Nucleus accumbens (tissue), 56 donors: ENCODE data around the gene CEP128.

ENCODE experiments used
- DNase-seq, 56 donors: peaks; one replicate each; lab custom pipeline; 2025; lab: John Stamatoyannopoulos, UW

CEP128 gene

DNA sequence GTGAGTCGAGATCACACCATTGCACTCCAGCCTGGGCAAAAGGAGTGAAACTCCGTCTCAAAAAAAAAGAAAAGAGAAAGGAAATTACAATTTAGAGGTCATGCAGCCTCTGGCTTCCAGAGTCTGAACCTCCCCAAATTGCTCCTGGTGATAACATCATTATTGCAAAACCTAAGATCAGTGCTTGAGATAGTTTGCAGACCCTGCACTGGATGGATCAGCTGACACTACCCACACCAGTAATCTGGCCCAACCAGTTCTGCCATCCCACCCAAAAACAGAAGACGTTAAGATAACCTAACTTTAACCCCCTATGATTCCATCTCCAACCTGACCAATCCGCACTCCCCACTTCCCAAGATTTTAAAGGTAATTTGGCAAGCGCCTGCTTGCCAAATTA is 376.5 kb downstream of the CEP128 start:
- DNase-seq = no peak

- no peak for DNase-seq
Observed at GRCh38 chr14:80564051-80564450, 377.5 kb downstream of the CEP128 start.

DNA sequence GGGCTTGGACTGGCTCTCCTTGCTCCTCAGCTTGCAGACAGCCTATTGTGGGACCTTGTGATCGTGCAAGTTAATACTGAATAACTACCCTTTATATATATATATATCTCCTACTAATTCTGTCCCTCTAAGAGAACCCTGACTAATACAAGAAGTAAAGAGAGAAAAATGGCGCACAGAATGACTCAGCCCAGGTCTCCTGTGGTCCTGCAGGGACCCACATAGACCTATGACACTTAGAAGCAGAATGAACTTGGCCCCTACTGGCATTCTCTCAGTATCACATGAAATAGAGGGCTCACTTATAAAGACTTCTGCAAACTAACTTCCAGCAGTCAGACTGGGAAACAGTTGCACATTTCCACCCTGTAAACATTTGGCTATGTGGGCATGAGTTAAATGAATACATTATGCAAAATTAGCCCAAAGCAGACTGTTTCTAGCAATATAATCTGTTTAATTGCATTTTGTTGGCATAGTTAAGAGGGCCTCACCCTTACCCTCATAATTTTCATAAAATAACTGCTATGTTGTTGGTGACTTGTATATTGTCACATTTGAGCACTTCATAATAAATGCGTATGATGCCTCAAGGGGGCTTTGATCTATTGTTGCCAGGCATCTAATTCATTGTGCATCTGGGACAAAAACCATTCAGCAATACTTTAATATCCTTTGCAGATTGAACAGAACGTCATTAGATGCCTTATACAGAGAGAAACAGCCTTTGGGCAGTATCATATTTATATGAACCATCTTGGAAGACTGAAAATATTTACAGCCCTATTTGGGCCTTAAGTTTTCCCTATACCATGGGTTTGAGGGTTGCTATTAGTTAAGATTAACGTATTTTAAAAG is 380.5 kb downstream of the CEP128 start:
- DNase-seq = no peak

GRCh38 chr14:80554139-80554538 is 387.4 kb downstream of the CEP128 start:
- DNase-seq = no peak

GRCh38 chr14:80549141-80549540 is 392.4 kb downstream of the CEP128 start:
- DNase-seq = peak in 13 of 56 donors; percentile 0 to 36 (median 3)

DNA sequence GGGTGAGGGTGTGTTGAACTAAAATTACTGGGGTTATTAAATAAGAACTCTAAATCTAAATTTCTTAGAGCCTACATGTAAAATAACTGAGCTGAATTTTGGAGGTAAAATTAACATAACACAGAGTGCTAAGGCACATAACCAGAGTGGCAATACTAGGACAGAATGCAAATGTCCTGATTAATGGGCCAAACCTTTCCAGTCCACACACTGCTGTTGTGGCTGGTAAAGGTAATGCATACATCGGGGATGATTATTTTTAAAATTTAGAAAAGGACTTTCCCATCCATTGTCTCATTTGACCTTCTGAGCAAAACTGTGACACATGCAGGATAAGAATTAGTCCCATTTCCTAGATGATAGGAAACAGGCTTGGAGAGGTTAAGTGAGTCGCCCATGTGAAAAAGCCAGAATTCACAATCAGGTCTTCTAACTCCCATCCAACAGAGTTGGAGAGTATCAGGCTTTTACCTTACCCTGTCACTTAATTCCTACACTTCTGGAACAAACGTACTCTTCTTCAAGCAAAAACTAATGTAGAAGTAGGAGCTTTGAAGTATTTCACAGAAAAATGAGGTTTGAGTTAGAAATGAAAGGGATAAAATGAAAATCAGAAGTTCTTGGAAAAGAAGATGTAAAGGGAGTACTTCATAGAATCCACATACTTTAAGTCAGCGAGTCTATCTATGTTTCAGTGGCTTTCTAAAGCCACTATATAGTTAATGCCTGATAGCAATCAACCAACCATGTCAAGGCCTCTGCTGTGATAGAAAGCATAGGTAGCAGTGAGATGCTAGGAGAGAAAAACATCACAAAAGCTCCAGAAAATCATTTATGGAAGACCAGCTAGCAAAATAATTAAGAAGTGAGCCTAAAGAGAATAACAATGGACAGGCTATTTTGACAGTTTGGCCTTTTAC is 395.3 kb downstream of the CEP128 start:
- DNase-seq = no peak

GRCh38 chr14:80544366-80544765 is 397.2 kb downstream of the CEP128 start:
- no peak for DNase-seq

DNA sequence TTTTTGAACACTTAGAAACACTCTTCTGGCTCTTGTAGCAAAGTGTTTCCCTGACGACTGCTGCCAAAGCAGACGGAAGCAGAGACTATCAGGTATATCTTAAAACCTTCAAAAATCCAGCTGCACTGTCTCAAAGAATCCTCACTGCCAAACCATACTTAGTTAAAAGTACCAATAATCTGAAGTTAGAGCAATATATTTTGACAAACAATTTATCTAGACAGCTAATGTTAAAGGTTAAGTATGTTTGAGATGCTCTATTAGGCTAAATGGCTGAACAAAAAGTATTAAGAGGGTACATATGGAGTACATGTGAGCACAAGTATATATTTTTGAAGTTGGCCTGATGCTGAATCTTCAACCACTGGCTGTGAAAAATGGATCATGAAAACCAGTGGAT is 398.3 kb downstream of the CEP128 start:
- DNase-seq = no peak

DNA sequence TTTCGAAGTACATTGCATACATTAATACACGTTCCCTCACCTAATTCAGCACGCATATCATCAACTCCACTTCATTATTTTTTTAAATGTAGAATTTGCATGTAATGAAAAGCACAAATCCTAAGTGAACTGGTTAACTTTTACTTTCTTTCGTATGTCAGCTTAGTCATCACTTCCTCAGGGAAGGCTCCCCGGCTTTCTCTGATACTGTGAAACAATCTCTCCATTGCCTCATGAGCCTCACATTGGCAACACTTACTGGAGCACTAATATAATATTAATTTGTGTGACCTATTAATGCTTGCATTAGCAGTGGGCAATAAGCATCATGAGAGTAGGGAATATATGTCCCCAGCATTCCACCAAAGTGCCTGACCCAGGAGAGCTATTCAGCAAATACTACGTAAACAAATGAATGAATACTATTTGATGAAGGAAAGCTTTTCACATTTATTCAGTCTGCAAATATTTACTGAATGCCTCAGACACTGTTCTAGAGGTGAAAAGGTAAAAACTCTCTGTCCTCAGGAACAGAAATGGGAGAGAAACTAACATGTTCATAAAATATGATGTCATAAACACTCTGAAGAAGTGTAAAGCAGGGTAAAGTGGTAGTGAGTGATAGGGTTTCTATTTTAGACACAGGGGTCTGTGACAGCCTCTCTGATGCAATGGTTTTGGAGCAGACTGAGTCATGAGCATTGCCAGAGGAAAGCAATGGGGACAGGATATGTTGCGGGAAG is 402.7 kb downstream of the CEP128 start:
- DNase-seq = no peak

DNA sequence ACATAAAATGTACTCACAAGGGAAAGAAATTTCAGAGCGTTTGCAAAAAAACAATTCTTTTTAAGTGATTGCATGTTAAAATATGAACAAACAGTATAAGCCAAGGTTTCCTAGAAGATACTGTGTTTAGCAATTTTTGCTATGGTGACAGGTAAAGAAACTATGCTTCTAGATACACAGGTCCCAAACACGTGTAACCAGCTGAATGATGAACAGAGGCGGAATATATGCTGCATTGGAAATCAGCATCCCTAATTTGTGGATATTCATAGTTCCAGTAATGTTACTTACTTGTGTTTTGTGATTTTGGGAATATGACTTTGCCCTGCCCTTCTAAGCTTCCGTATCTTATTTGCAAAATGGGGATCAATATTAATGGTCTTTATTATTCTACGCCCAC is 403.9 kb downstream of the CEP128 start:
- no peak for DNase-seq

DNA sequence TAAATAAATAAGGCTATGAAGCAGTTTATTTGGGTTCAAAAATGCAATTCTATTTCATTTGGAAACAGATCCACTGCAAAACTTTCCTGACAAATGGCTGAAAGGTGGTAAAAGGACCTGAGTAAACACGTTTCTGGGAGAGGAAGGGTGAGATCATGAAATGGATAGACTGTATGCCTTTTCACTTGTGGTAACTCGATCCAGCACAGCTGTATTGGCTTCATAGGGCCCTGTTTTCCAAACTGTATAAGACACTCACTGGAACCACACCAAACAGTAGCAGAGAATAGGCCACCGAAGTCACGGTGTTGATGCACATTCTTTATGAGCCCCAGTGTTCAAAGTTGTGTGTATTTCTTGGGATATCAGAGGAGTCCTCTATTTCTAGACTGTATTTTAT is 405.1 kb downstream of the CEP128 start:
- no peak for DNase-seq

DNA sequence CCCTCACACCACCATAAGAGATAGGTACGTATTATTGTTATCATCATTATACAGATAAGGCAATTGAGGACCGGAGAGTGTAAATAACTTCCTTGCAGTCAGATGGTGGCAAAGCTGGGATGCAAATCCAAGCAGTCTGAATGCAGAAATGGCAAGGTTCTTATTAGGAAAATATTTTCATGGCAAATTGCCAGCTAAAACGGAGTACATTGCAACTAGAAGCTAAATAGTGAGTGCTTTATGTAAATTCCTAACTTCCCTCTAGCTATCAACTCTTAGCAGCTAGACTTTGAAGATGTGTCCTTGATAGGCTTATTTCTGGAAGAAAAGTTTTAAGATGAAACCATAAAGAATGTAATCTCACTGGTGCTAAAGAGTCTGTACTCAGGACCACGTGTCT is 406.4 kb downstream of the CEP128 start:
- no peak for DNase-seq

DNA sequence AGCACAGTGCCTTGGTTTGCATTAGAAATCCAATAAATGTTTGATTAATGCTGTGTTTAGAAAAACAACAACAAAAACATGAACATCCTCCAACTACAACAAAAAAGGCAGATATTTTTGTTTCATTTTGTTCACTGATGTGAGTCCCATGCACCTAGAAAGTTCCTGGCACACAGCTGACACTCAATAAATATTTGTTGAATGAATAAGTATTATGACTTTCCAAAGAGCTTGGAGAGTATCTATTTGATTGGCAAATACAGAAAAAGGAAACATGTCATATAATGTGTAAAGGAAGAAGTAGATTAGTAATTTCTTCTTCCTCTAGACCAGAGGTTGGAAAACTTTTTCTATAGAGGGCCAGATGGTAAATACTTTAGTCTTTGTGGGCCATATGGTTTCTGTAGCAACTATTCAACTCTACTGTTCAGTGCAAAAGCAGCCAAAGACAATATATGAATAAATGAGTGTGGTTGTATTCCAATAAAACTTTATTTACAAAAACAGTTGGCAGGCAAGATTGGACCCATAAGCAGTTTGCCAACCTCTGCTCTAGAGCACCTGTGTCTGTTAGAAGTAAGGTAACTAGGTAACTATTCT is 417.9 kb downstream of the CEP128 start:
- DNase-seq = no peak

GRCh38 chr14:80522936-80523335 is 418.6 kb downstream of the CEP128 start:
- no peak for DNase-seq

DNA sequence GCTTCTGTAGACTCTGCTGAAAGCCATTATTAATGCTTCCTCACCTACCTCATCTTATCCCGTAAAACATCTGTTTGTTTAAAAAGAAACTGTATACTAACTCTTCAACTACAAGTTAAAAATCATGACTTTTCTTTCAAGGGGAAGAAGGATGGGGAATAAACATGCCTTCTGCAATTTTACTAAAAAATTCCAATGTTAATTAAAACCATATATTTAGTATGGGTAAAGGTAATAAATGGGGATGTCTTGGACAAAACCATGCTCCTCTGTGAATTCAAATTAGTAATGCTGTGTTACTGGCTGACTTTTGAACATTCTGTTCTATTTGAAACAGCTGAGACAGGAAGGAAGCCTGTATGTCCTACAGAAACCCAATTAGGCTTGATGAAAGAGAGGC is 419.1 kb downstream of the CEP128 start:
- no peak for DNase-seq

DNA sequence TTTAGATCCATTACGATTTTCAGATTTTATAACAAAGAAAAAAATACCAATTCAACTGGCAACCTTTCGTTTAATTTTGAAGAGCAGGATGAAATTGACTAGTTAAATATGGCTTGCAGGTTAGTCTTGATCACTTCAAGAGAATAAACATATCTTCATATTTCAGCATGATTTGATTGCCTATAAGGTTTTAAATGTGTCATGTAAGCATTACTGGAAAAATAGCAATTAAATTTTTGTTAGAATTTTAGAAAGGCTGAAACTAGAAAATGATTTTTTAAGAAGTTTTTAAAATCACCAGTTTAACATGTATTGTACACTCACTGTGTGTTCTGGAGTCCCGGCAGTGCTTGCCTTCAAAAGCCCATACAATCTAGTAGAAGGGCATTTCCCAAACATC is 420.1 kb downstream of the CEP128 start:
- no peak for DNase-seq

DNA sequence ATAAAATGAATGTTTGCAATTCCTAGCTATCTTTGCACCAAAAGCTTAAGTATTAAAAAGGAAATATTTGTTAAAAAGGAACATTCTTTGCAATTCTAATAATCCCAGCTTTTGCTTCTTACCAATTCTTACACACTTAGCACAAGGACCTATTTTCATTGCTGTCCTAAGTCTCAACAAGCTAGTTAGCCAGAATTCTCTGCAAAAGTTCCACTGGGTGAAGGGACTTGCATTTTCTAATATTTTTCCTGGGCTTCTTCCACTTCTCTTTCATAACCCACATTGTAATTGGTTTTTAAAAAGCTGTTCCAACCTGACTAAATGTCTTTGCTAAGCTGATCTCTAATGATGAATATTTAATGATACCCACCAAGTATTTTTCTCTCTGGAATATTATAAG is 422.5 kb downstream of the CEP128 start:
- no peak for DNase-seq

- DNase-seq = no peak
Observed at GRCh38 chr14:80518173-80518572, 423.4 kb downstream of the CEP128 start.

- DNase-seq = no peak
Observed at GRCh38 chr14:80507292-80507869, 434.2 kb downstream of the CEP128 start.

DNA sequence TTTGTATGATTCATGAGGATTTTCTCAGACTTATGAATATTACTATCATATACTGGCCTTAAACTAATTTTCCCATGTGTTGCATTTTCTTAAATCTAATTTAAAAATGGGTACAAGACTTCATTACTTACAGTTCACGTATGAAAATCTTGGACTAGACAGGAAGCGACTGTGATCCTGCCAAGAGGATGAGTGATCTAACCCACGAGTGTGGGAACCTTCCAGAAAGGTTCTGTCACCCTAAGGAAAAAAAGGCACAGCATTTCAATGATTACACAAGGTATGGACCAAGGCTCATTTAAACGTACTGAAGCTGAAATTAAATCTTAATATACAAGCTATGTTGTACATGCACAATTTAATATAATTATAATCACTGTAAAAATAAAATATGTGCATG is 436.8 kb downstream of the CEP128 start:
- no peak for DNase-seq
